GM12865 (cell line): ENCODE data around the gene DCLRE1A.

Experiments
- DNase-seq: peaks from one replicate; pipeline ENCODE4 v3.0.0; 2010; ENCODE audit warnings: low read depth
- H3K4me3 ChIP-seq: 2 replicates; pipeline ENCODE4 v1.5.1; 2011; ENCODE audit warnings: mild to moderate bottlenecking, low read depth, low read length, control low read depth
- CTCF ChIP-seq: IDR thresholded peaks from 2 replicates; pipeline ENCODE4 v1.5.1; 2011; ENCODE audit warnings: low read length, control low read depth, low read depth, inconsistent platforms; ENCODE audit not compliant: insufficient read depth; ENCODE audit errors: missing control alignments

DCLRE1A gene

DNA sequence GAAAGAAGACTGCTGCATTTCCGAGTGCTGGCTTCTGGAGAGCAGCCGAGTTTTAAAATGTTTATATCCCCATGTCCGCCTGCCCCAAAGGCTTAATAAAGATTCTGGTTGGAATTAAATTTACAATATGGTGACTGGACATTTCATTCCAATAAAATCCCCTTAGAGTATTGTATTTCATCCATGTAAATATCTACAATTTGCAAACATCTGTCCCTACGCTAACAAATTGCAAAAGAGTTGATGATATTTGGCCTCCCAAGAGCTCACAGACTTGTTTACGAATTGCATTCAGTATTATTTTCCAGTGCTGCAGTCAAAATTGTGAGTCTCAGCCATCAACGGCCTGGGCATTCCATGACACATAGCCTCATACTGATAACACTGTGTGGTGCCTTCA lies 52.3 kb downstream of the DCLRE1A start:
- no peak overlapping the region for H3K4me3 ChIP-seq
- no peak for DNase-seq
- TF ChIP-seq CTCF = no peak

DNA sequence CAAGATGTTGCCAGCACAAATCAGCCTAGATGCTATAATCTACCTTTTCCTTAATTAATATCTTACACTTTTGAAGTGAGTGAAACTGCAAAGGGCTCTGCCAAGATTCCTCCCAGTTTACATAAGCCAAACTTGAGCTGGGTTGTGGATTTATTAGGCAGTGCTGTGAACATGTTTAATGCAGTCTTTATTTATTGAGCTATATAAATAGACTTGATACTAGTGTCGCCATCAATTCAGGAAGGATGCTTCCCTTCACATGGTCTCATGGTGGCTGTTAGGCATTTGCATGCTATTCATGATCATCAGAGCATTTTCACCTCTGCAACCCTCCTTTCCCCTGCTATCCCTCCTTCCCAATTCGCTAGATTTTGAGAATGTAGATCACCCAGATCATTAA lies 62.2 kb downstream of the DCLRE1A start:
- H3K4me3 ChIP-seq = no peak overlapping the region
- no peak for TF ChIP-seq CTCF
- DNase-seq = no peak

DNA sequence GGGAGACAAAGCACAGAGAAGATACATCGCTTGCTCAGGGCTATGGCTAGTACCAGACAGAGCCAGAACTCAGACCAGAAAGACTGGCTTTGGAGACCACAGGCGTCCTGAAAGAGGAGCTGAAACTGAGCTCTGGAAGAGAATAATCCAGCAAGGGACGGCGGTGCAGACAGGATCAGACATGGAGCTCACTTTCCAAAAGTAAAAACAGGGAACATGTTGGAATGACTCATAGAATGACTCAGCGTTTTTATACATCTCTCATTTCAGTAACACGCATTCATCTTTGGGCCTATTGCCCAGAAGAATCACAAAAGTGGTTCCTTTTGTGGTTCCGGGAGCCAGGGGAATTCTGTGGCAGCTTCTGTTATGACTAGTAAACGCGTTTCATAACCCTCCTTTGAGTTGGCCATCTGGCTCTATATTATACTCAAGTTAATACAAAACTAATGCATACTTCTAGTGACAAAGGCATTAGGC lies 65.2 kb downstream of the DCLRE1A start:
- DNase-seq = peak; percentile 80
- H3K4me3 ChIP-seq = no peak overlapping the region
- no peak for TF ChIP-seq CTCF
